SK-N-SH treated with all-trans-retinoic acid at 6 μM for 48 hours (cell line): ENCODE data around the gene TMEM14A.

Source experiments
- ATAC-seq: fragments of 200-7000 bp; cut with Tn5 transposase; 3 replicates; pipeline ENCODE4 v1.9.1; 2020; ENCODE audit warnings: mild to moderate bottlenecking, moderate library complexity
- BACH2 ChIP-seq: fragments of 250-450 bp; sonication (Bioruptor Pico); IDR thresholded peaks from 2 replicates; pipeline ENCODE4 v1.9.0; 2021; ENCODE audit warnings: mild to moderate bottlenecking, borderline replicate concordance
- CSDC2 ChIP-seq: fragments of 250-450 bp; sonication (Bioruptor Pico); IDR thresholded peaks from 2 replicates; pipeline ENCODE4 v1.5.0; 2020; ENCODE audit warnings: mild to moderate bottlenecking, moderate library complexity
- ESRRG ChIP-seq: fragments of 250-450 bp; sonication (Bioruptor Pico); IDR thresholded peaks from 2 replicates; pipeline ENCODE4 v1.6.1; 2021; ENCODE audit warnings: mild to moderate bottlenecking
- GLIS3 ChIP-seq: fragments of 250-450 bp; sonication (Bioruptor Pico); IDR thresholded peaks from 2 replicates; pipeline ENCODE4 v1.5.0; 2020; ENCODE audit warnings: mild to moderate bottlenecking, moderate library complexity
- ISL1 ChIP-seq: fragments of 250-450 bp; sonication (Bioruptor Pico); IDR thresholded peaks from 2 replicates; pipeline ENCODE4 v2.1.2; 2022; ENCODE audit warnings: mild to moderate bottlenecking, moderate library complexity
- OSR1 ChIP-seq: fragments of 250-450 bp; sonication (Bioruptor Pico); IDR thresholded peaks from 2 replicates; pipeline ENCODE4 v1.8.0; 2022; ENCODE audit warnings: moderate library complexity, mild to moderate bottlenecking, inconsistent platforms
- PPARA ChIP-seq: fragments of 250-450 bp; sonication (Bioruptor Pico); IDR thresholded peaks from 2 replicates; pipeline ENCODE4 v1.5.0; 2020; ENCODE audit warnings: mild to moderate bottlenecking, borderline replicate concordance
- RARB ChIP-seq: fragments of 250-450 bp; sonication (Bioruptor Pico); IDR thresholded peaks from 2 replicates; pipeline ENCODE4 v1.8.0; 2021; ENCODE audit warnings: mild to moderate bottlenecking, moderate library complexity
- SNAI2 ChIP-seq: fragments of 250-450 bp; sonication (Bioruptor Pico); IDR thresholded peaks from 2 replicates; pipeline ENCODE4 v1.5.0; 2020; ENCODE audit warnings: mild to moderate bottlenecking, moderate library complexity
- TCF4 ChIP-seq: fragments of 250-450 bp; sonication (Bioruptor Pico); IDR thresholded peaks from 2 replicates; pipeline ENCODE4 v1.8.0; 2021; ENCODE audit warnings: mild to moderate bottlenecking, moderate library complexity, borderline replicate concordance
- TOX ChIP-seq: fragments of 250-450 bp; sonication (Bioruptor Pico); IDR thresholded peaks from 2 replicates; pipeline ENCODE4 v1.8.0; 2021; ENCODE audit warnings: mild to moderate bottlenecking, moderate library complexity, borderline replicate concordance
- ZC3H10 ChIP-seq: fragments of 250-450 bp; sonication (Bioruptor Pico); IDR thresholded peaks from 2 replicates; pipeline ENCODE4 v1.5.1; 2021; ENCODE audit warnings: mild to moderate bottlenecking, moderate library complexity
- ZFP3 ChIP-seq: fragments of 250-450 bp; sonication (Bioruptor Pico); IDR thresholded peaks from 2 replicates; pipeline ENCODE4 v1.5.0; 2020; ENCODE audit warnings: mild to moderate bottlenecking, moderate library complexity
- ZFP30 ChIP-seq: fragments of 450-650 bp; formaldehyde crosslinking; IDR thresholded peaks from 2 replicates; pipeline ENCODE4 v1.5.0; 2022; ENCODE audit warnings: mild to moderate bottlenecking, moderate library complexity
- ZNF565 ChIP-seq: fragments of 450-650 bp; formaldehyde crosslinking; conservative IDR thresholded peaks from 2 replicates; pipeline ENCODE4 v1.5.0; 2020; ENCODE audit warnings: low read depth, mild to moderate bottlenecking, moderate library complexity
- ZNF70 ChIP-seq: fragments of 450-650 bp; formaldehyde crosslinking; IDR thresholded peaks from 2 replicates; pipeline ENCODE4 v1.5.0; 2020; ENCODE audit warnings: mild to moderate bottlenecking, moderate library complexity
- ZNF8 ChIP-seq: fragments of 450-650 bp; formaldehyde crosslinking; IDR thresholded peaks from 2 replicates; pipeline ENCODE4 v1.5.0; 2020; ENCODE audit warnings: mild to moderate bottlenecking, moderate library complexity
- TF ChIP-seq, protein P1 (sequence below): fragments of 250-450 bp; sonication (Bioruptor Pico); IDR thresholded peaks from 2 replicates; pipeline ENCODE4 v1.5.0; 2020; ENCODE audit warnings: mild to moderate bottlenecking, moderate library complexity
- TF ChIP-seq, protein P2 (sequence below): fragments of 250-450 bp; sonication (Bioruptor Pico); IDR thresholded peaks from 2 replicates; pipeline ENCODE4 v1.8.0; 2020; ENCODE audit warnings: mild to moderate bottlenecking, moderate library complexity, borderline replicate concordance
- TF ChIP-seq, protein P3 (sequence below): fragments of 250-450 bp; sonication (Bioruptor Pico); IDR thresholded peaks from 2 replicates; pipeline ENCODE4 v1.8.0; 2021; ENCODE audit warnings: low read depth, mild to moderate bottlenecking, moderate library complexity, borderline replicate concordance
- TF ChIP-seq, protein P4 (sequence below): fragments of 250-450 bp; sonication (Bioruptor Pico); IDR thresholded peaks from 2 replicates; pipeline ENCODE4 v1.5.1; 2021; ENCODE audit warnings: mild to moderate bottlenecking, moderate library complexity

Gene TMEM14A

DNA sequence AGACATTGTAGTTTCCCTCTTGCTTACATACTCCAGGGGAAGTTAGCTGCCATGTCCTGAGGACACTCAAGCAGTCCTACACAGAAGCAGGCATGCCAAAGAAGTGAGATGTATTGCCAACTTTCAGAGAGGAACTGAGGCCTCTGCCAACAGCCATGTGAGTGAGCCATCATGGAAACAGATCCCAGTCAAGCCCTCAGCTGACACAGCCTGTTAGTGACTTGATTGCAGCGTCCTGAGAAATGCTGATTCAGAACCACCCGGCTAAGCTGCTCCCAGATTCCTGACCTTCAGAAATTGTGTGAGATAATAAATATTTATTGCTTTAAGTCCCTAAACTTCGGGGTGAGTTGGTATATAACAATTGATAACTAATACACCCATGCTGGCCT, 54.2 kb downstream of the TMEM14A start (continued):
- TF ChIP-seq, protein P1, sequence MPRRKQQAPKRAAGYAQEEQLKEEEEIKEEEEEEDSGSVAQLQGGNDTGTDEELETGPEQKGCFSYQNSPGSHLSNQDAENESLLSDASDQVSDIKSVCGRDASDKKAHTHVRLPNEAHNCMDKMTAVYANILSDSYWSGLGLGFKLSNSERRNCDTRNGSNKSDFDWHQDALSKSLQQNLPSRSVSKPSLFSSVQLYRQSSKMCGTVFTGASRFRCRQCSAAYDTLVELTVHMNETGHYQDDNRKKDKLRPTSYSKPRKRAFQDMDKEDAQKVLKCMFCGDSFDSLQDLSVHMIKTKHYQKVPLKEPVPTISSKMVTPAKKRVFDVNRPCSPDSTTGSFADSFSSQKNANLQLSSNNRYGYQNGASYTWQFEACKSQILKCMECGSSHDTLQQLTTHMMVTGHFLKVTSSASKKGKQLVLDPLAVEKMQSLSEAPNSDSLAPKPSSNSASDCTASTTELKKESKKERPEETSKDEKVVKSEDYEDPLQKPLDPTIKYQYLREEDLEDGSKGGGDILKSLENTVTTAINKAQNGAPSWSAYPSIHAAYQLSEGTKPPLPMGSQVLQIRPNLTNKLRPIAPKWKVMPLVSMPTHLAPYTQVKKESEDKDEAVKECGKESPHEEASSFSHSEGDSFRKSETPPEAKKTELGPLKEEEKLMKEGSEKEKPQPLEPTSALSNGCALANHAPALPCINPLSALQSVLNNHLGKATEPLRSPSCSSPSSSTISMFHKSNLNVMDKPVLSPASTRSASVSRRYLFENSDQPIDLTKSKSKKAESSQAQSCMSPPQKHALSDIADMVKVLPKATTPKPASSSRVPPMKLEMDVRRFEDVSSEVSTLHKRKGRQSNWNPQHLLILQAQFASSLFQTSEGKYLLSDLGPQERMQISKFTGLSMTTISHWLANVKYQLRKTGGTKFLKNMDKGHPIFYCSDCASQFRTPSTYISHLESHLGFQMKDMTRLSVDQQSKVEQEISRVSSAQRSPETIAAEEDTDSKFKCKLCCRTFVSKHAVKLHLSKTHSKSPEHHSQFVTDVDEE (CRISPR knock-in tag): no peak
- no peak for TF ChIP-seq PPARA
- no peak for TF ChIP-seq ZFP30 (CRISPR knock-in tag)
- no peak for TF ChIP-seq TOX (CRISPR knock-in tag)
- no peak for TF ChIP-seq ISL1 (CRISPR knock-in tag)
- no peak for TF ChIP-seq SNAI2 (CRISPR knock-in tag)
- TF ChIP-seq, protein P2, sequence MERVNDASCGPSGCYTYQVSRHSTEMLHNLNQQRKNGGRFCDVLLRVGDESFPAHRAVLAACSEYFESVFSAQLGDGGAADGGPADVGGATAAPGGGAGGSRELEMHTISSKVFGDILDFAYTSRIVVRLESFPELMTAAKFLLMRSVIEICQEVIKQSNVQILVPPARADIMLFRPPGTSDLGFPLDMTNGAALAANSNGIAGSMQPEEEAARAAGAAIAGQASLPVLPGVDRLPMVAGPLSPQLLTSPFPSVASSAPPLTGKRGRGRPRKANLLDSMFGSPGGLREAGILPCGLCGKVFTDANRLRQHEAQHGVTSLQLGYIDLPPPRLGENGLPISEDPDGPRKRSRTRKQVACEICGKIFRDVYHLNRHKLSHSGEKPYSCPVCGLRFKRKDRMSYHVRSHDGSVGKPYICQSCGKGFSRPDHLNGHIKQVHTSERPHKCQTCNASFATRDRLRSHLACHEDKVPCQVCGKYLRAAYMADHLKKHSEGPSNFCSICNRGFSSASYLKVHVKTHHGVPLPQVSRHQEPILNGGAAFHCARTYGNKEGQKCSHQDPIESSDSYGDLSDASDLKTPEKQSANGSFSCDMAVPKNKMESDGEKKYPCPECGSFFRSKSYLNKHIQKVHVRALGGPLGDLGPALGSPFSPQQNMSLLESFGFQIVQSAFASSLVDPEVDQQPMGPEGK (CRISPR knock-in tag): no peak
- TF ChIP-seq ESRRG (CRISPR knock-in tag): no peak
- no peak for TF ChIP-seq ZNF70
- no peak for TF ChIP-seq GLIS3 (CRISPR knock-in tag)

DNA sequence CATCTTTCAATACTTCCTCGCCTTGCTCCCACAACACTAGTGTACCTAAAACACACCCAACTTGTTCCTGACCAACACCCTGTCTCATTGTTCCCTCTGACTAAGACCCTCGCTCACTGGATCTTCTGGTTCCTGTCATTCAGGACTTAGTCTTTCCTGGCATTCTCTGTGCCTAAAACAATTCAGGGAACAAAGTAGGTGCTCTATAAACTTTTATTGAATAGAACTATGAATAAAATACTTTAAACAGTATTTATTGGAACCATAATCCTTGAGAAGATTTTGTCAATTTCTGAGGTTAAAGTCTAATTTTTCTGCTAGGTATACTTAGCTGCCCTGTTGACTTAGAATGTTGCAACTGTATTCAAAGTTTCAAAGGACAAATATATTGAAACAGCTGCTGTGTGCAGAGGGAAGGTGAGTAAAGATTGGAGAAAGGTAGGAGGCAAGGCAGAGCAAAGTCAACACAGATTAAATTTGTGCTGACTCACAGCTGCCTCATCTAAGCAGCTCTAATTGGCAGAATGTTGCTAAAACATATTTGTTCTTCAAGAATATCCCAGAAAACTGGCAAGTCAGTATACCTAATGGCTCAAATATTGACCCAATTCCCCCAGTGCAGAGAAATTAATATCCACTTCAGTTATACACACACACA, 54.8 kb downstream of the TMEM14A start:
- ATAC-seq: no peak
- no peak for TF ChIP-seq BACH2 (CRISPR knock-in tag)
- TF ChIP-seq, protein P3, sequence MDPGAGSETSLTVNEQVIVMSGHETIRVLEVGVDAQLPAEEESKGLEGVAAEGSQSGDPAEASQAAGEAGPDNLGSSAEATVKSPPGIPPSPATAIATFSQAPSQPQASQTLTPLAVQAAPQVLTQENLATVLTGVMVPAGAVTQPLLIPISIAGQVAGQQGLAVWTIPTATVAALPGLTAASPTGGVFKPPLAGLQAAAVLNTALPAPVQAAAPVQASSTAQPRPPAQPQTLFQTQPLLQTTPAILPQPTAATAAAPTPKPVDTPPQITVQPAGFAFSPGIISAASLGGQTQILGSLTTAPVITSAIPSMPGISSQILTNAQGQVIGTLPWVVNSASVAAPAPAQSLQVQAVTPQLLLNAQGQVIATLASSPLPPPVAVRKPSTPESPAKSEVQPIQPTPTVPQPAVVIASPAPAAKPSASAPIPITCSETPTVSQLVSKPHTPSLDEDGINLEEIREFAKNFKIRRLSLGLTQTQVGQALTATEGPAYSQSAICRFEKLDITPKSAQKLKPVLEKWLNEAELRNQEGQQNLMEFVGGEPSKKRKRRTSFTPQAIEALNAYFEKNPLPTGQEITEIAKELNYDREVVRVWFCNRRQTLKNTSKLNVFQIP (CRISPR knock-in tag): no peak
- no peak for TF ChIP-seq ZNF8 (CRISPR knock-in tag)
- no peak for TF ChIP-seq TCF4
- TF ChIP-seq SNAI2 (CRISPR knock-in tag): no peak
- TF ChIP-seq ISL1 (CRISPR knock-in tag): no peak
- no peak for TF ChIP-seq RARB (CRISPR knock-in tag)
- TF ChIP-seq, protein P1 (CRISPR knock-in tag): no peak
- TF ChIP-seq ZFP30 (CRISPR knock-in tag): no peak
- TF ChIP-seq TOX (CRISPR knock-in tag): no peak
- TF ChIP-seq ESRRG (CRISPR knock-in tag): no peak
- TF ChIP-seq ZC3H10: no peak
- TF ChIP-seq CSDC2 (CRISPR knock-in tag): no peak
- no peak for TF ChIP-seq OSR1
- TF ChIP-seq ZNF565: no peak
- no peak for TF ChIP-seq GLIS3 (CRISPR knock-in tag)
- no peak for TF ChIP-seq PPARA
- TF ChIP-seq, protein P4, sequence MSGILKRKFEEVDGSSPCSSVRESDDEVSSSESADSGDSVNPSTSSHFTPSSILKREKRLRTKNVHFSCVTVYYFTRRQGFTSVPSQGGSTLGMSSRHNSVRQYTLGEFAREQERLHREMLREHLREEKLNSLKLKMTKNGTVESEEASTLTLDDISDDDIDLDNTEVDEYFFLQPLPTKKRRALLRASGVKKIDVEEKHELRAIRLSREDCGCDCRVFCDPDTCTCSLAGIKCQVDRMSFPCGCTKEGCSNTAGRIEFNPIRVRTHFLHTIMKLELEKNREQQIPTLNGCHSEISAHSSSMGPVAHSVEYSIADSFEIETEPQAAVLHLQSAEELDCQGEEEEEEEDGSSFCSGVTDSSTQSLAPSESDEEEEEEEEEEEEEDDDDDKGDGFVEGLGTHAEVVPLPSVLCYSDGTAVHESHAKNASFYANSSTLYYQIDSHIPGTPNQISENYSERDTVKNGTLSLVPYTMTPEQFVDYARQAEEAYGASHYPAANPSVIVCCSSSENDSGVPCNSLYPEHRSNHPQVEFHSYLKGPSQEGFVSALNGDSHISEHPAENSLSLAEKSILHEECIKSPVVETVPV (CRISPR knock-in tag): no peak
- TF ChIP-seq ZFP3: no peak
- no peak for TF ChIP-seq ZNF70
